Fibroblast of skin of back (primary cell): ENCODE measurements around the gene MRPL50. TPM values are rescaled to one million over a fixed set of nuclear protein-coding genes. Genes with fewer than 3 reads are reported as not detected.

Source experiments
- DNase-seq: peaks from one replicate; pipeline ENCODE4 v3.0.0-alpha.2; 2013
- polyA plus RNA-seq, 2 experiments: library from polyadenylated mRNA; unstranded; fragments of 120-200 nt; gene quantifications; one replicate each; pipeline ENCODE4 v1.2.1, GENCODE V29; 2013; ENCODE audit not compliant: insufficient read length in 2 of 2

MRPL50 gene
- polyA plus RNA-seq (2013, experiment 1 of 2; ENCODE audit: insufficient read length) = 8.9 TPM
- 7.0 TPM for polyA plus RNA-seq (2013, experiment 2 of 2; ENCODE audit: insufficient read length)

DNA sequence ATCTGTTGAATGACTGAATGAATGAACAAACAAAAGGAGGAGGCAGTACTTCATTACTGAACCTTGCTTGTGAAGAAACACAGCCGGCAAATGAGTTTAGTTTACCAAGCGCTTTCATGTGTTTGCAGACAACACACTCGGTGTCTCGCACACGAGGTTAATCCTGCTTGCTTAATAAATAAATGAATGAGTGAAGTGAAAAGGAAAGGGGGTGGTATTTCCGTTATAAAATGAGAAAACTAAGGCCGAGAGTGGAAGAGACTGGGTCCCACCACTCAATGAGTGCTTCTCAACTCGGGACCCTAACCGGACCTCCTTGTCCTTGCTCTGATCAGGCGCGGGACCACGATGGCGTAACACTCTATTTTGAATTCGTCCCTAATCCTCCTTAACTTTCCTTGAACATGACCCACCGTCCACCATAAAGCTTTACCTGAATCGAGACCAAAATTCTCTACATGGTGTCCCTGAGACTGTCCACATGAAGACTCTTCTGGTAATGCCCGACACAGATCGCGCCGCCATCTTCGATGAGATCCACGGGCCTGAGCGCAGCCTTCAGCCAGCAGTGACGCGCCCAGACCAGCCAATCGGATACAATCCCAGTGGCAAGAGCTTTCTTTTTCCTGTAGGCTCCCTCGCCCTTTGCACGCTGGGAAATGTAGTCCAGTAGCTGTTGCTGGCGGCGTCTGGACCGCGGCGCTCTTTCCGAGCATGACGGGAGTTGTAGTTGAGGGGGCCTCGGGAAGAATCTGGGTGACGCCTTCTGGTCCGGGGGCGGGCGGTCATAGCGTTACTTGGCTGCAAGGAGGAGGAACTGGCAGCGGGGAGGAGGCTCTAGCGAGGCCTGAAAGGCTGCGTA lies at the start of gene MRPL50, which contains the start of gene ZNF189:
MRPL50 (minus strand) TSS at position 551 of the 862 bp plus-strand sequence; CDS start at position 525, 26 bp downstream.
ZNF189 (plus strand) TSS at position 784 of the 862 bp plus-strand sequence. CDS start 306 bp downstream, outside the sequence.
- DNase-seq = peak; percentile 100

DNA sequence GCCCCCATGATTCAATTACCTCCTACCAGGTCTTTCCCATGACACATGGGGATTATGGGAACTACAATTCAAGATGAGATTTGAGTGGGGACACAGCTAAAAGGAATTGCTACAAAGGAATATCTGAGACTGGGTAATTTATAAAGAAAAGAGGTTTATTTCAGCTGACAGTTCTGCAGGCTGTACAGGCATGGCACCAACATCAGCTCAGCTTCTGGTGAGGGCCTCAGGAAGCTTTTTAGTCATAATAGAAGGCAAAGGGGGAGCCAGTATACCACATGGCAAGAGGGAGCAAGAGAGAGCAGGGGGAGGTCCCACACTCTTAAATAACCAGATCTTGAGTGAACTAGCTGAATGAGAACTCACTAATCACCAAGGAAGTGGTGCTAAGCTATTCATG lies 48.3 kb upstream of the MRPL50 start:
- DNase-seq = no peak

DNA sequence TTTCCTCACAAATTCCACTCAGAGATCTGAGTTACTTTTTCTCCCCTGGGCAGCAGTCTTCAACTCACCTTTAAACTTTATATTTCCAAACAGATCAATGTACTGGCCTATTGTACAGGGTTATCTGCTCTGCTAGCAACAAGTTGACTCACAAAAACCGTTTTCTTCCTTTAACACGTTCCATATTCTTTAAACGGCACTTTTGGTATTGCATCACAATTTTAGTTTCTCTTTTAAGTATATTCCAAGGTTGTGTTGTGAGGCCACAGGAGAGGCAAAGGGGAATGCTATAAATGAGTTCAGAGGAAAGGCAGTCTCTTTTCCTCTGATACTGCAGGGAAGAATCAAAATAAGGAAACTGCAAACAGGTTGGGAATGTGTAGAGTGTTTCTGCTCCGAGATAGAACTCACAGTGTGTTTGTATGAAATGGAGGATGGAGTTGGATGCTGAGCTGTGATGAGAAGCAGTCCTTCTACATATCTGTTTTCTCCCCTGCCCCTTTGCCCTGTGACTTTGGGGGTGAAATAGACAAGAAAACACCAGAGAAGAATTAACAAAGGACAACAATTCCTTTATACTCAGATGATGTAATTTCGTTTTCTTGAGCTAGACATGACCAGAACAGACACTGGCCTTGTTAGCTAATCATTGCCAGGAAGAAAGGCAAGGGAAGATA lies 47.1 kb upstream of the MRPL50 start:
- peak; percentile 27 for DNase-seq

DNA sequence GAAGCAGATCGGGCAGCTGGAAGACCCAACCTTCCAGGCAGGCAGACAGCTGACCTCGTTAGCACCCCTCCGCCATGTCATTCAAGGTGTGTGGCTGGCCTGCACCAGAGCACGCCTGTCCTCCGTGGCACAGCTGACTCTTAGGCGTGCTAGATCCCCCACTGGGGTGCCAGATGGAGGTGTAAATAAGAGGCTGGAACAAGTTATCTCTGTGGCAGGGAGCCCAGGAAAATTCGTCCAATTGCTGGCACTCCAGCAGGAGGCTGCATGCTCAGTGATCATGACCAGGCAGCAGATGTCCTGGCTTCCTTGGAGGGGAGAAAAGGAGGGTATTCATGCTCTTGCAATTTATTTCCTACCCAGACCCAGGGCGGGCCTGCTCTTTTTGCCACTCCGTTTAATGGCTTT lies 45.0 kb upstream of the MRPL50 start:
- DNase-seq = no peak

DNA sequence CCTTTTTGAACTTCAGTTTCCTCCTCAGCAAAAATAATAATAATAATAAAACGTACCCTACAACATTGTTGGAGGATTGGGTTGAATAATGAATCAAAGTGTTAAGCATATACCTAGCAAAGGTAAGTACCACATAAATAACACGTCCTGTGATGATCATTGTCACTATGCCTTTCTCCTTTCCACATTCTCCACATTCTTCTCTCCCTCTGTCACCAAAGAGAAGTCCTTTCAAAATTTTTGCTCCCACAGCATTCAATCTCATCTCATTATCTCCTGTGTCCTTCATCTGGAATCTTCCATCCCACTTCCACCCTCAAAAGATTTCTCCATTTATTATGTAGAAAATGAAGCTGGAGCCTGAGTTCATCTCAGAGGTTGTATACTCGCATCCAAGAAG lies 44.3 kb upstream of the MRPL50 start:
- no peak for DNase-seq

DNA sequence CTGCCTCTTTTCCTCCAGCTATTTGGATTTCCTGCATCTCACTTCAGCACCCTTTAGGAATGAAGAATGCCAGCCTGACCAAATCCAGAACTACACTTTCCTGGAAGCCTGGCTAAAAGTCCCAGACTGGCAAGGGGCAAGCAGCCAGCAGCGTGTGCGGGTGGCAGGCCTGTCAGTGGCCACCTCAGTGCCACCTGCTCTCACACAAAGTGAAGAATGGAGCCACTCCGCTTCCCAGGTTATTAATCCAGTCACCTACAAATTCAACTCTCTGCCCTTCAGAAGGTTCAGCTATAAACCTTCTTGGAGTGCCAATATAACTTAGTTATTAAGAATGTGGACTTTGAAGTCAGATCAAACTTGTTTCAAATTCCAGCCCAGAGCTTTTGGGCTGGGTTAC lies 43.9 kb upstream of the MRPL50 start:
- DNase-seq = no peak

DNA sequence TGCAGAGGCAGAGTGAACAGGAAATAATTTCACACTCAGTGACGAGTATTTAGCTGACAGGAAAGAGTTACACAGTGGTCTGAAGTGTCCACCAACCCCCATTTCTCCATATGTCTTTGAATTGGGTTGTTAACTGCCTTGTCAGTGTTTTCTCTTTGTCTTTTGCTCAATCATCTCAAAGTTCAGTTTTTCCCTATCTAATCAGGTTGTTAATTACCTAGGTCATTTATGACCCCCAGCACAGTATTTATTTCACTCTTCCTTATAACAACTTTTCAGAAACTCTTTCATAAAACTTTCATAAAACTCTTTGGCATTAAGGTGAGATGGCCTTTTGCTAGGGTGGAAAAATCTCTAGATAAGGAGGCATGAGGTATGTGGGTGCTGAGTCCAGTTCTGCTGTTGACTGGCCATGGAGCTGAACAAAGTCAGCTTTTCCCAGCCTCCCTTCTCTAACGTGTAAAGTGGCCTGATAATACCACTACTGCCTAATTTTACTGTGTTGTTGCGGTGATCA lies 42.4 kb upstream of the MRPL50 start:
- DNase-seq = no peak

DNA sequence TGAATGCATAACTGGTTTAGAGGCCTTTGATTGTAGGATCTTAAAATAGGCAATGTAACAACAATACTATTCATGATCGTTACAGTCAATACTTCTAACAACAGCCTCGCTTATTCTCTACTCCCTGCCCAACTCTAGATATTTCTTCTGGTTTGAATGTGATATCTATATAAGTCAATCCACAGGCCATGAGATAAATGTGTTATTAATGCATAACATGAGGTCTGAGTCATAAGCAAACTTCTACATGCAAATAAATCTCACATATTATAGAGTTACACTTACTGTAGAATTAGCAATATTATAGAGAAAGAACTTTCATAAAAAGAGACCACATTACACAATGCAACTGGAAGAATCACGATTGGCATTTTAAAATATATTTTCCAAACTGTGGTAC lies 40.1 kb upstream of the MRPL50 start:
- no peak for DNase-seq

DNA sequence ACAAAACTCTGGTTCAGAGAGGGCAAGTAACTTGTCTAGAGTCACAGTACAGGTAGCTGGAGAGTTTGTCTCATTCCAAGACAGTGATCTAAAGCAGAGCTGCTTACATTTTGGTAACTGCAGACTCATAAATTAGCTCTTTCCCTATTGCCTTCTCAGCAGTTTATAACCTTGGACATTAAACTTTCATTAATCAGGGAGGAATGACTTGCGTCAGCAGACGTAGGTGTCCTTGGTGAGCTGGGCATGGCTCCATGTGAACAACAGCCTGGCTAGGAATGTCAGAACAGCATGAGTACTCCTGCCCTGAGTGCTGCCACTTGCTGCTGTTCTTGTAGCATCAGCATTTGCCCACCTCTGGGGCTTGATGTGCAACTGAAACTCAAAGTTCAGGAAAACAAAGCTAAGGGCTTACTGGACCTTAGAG lies 39.4 kb upstream of the MRPL50 start:
- no peak for DNase-seq

DNA sequence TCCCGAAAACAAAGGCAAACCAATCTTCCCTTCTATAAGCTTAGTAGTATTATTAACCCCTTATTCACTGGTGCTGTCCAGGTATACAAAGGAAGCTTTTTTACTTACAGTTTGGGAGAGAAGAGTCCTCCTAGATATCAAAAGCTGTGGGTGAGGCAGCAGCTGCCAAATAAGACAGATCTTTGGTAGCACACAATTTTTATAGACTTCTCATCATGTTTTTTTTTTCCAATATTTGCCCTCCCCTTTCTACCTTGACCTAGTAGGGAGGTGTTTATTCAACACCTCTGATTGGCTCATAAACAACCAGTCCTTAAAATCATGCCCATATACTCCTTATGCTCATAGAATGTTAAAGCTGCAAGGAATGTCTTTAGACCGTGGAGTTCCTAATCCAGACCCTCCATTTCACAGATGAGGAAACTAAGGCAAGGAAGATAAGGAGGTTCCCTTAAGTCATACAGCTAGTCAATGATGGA lies 37.2 kb upstream of the MRPL50 start, which contains the start of gene ALDOB:
ALDOB (minus strand) TSS at position 174 of the 479 bp plus-strand sequence. CDS start 4,887 bp downstream, outside the sequence.
- DNase-seq = no peak

DNA sequence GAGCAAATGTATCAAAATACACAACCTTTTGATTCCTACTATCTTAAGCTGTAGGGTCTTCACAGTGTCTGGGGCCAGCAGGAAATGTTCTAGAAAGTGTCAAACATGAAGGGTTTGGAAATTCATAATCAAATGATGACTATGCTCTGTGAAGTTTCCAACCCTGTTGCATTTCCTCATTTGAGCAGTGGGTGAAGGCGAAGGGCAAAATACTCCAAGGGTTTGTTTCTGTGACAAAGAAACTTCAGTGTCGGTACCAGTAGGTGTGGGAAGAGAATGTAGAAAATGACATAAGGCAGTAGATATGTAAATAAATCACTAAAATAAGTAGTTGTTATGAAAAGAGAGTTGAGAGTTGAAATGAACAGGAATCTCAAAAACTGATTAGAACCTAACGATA lies 36.6 kb upstream of the MRPL50 start:
- no peak for DNase-seq

DNA sequence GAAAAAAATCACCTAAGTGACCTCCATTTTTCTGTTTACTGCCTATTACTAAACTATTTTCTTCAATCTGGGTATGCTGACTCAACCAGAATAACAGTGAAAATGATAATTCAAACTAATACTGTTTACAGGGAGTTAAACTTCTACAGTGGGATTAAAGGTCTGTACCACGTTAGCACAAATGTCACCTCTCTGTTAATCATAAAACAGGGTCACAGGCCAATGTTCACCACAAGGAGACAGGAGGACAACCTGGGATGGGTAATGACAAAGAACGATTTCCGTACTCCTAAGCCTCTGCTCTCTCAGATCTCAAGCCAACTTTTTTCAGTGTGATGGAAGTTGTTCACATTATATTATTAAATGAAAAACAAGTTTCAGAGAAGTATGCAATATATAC lies 34.8 kb upstream of the MRPL50 start:
- DNase-seq = no peak

DNA sequence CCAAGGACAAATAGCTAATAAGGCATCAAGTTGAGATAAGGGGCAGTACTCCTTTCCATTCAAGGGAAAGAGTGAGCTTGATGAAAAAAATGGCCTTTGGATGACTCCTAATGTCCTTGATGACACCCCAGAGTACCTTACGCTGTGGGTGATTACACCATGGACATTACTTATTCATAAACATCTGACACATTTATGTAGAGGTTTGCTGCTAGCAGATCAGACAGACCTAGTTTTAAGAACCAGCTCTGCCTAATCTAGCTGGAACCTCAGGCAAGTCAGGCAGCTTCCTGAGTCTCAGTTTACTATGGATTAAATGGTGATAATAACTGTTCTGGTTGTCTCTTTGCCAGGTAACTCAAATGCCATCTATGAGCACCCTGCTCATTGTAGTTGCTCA lies 34.3 kb upstream of the MRPL50 start:
- DNase-seq = no peak

DNA sequence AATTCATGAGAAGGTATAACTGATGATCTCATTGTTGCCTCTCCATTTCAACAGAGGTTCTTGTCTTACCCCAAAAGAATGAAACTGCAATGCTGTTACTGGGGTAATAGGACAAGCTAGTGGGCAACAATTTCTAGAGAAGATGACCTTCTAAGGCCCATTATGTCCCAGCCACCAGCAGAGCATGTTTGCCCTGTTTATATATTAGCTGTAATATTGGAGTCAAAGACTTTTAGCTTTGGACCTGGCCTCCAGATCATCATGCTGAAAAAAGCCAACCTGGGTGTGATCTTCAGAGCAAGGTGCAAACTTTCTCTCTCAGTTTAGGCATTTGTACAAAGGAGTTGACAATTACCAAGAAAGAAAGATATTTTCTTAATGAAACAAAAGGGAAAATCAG lies 33.8 kb upstream of the MRPL50 start:
- no peak for DNase-seq

DNA sequence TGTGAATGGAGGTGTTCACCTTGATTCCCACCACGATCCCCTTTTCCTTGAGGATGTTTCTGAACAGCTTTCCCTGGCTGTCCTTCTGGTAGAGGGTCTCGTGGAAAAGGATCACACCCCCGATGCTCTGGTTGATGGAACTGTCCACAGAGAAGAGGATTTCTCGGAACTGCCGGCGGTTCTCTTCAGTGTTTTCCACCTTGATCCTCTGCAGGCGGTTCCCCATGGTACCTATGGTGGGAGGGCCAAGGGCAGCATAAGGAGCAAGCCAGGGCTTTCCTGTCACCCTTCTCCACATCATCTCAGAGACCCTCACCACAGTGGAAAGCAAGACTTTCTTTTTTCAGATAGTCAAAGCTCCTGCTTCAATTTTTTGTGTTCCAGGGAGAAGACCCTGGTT lies 31.3 kb upstream of the MRPL50 start:
- no peak for DNase-seq

DNA sequence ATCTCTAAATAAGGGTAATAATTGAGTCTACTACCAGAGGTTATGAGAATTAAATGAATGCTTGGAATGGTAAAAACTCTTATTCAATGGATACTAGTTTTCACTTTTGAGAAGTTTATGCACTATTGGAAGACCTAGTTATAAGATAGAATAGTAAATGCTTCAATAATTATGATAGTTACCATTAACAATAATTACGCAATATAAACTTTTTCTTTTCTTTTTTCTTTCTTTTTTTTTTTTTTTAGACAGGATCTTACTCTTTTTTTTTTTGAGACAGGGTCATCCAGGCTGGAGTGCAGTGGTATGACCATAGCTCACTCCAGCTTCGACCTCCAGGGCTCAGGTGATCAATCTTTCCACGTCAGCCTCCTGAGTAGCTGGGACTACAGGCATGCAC lies 30.5 kb upstream of the MRPL50 start:
- no peak for DNase-seq

DNA sequence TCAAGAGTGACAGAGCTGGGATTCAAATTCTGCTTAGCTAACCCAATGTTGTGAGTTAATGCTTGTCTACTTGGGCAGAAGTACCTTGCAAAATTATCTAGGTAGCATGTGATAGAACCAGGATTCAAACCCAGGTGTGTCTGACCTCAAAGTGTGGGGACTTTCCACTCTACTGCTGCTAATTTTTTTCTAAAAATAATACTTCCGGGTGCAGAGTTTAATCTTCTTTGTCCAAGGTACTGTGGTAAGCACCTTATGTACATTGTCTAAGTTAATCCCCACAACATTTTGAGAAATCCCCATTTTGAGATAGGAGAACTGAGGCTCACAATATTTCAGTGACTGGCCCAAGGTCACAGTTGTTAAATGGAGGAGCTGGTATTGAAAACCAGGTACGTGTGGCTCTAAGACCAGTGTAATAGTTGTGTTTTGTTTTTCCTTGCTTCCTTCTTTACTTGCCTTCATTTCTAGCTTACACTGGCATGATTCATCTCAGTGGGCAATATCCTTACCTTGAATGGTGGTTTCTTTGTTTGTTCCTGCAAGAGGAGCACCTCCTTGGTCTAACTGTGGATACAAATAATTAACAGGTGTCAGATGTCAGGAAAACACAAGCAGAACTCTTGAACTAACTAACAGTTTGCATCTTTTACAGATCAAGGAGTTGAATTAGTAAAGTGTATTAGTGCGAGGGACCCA lies 29.7 kb upstream of the MRPL50 start:
- no peak for DNase-seq

DNA sequence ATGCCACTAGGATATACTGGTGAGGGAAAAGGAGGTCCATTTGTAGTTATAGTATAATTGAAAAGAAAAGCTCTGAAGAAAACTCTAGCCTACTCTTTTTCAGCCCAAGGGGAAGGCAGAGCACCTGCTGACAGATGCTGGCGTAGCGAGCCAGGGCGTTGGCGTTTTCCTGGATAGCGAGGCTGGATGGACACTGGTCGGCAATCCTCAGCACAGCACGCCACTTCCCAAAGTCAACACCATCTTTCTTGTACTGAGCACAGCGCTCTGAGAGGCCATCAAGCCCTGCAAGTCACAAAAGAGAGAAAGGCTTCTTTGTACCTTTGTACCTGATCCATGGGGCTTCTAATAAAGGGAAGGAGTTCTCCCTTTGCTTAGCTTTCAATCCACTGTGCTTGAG lies 28.9 kb upstream of the MRPL50 start:
- no peak for DNase-seq

DNA sequence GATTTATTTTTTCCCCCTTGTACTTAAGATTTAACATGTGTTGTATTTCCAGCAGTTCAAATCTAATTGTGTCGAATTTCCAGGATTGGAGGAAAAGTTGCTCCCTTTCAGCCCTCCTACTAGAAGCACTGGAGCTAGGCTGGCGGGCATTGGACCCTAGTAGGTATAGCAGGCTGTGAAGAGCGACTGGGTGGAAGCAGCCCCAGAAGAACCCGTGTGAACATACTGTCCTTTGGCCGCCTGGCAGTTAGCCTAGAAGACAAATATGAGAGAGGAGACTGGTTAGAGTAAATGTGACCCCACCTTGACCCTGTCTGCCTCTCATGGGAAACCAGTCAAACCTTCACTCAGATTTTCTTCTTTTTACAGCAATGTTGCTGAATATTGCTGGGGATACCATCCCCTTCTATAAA lies 23.2 kb upstream of the MRPL50 start:
- no peak for DNase-seq

DNA sequence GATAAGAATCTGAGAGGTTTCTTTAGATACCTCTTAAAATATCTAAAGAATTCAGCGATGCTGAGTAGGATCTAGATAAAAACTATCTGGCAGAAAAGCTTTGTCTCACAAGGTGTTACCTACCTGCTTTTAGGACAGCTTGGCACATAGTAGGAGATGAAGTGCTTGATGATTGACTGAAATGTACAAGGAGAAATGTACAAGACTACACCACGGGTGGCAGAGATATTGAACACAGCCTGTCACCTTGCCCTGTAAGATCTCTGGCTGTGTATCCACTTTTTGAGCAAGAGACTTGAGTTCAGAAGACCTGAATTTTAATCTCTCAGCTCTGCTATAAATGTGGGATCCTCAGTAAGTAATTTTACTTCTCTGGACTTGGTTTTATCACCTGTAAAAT lies 21.4 kb upstream of the MRPL50 start:
- DNase-seq = no peak

DNA sequence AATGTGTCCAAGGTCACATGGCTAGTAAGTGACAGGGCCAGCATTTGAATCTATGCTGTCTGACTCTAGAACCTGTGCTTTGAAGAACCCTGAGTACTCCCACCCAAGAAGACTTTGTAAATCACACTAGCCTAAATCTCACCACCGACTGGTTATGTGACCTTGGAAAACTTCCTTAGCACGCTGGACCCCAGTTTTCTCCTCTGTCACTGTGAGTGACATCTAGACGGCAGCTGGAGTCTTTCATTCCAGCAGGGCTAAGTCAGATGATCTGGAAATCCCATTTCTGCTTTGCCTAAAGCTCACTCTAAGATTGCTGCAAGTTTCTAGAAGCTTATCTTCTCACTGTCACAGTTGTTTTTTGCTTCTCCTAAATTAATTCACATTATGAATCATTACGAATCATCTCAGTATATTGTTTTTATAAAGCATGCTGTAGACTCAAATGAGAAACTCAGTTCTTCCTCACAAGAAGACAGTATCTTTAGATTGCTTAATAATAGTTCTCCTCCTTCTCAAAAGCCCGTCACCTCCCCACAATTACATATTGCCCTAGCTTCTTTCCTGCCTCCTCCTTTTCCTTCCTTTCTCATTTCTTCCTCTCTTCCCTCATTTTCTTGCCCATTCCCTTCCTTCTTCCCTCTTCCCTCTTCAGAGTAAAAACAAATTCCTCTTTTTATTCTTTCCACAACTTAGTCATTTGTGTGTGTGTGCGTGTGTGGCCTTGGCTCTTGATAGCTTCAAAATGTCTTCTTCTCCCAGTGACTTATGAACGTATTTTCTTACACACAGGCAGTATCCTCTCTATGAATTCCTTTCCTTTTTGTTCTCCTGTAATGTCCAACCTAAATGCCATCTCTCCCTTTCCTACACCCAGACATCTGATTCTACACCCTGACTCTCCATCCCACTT lies 20.4 kb upstream of the MRPL50 start:
- DNase-seq = peak; percentile 70
